Mesenchymal stem cell (in vitro differentiated cells and primary cell): Measurements from ENCODE around the gene FCHSD2.

Experiments used
- DNase-seq: peaks from one replicate; pipeline ENCODE4 v3.0.0-alpha.2; 2013
- H2AFZ ChIP-seq: one replicate; pipeline ENCODE4 v1.6.1; 2013; ENCODE audit warnings: low read depth, mild to moderate bottlenecking, control low read depth, inconsistent platforms, low read length, moderate library complexity
- H2AK5ac ChIP-seq: 2 replicates; pipeline ENCODE4 v1.6.1; 2013; ENCODE audit warnings: low read length, moderate library complexity, mild to moderate bottlenecking, inconsistent platforms; ENCODE audit not compliant: severe bottlenecking
- H2BK120ac ChIP-seq: one replicate; pipeline ENCODE4 v1.6.1; 2013; ENCODE audit warnings: low read depth, mild to moderate bottlenecking, inconsistent platforms, low read length, moderate library complexity
- H2BK12ac ChIP-seq, 2 experiments: one replicate each; pipeline ENCODE4 v1.6.1; 2013; ENCODE audit warnings: inconsistent platforms in 2 of 2, low read length in 2 of 2, mild to moderate bottlenecking in 2 of 2, moderate library complexity in 2 of 2, control low read depth in 1 of 2
- H2BK15ac ChIP-seq: one replicate; pipeline ENCODE4 v1.6.1; 2013; ENCODE audit warnings: mild to moderate bottlenecking, low read depth, inconsistent platforms; ENCODE audit not compliant: poor library complexity, severe bottlenecking
- H2BK5ac ChIP-seq: 2 replicates; pipeline ENCODE4 v1.6.1; 2013; ENCODE audit warnings: low read depth, mild to moderate bottlenecking, low read length, control low read depth, inconsistent platforms; ENCODE audit not compliant: poor library complexity, severe bottlenecking
- H3K14ac ChIP-seq, 2 experiments: one replicate each; pipeline ENCODE4 v1.6.1; 2013; ENCODE audit warnings: inconsistent platforms in 2 of 2, low read length in 2 of 2, control low read depth in 1 of 2, mild to moderate bottlenecking in 1 of 2, moderate library complexity in 1 of 2
- H3K18ac ChIP-seq, 2 experiments: one replicate each; pipeline ENCODE4 v1.6.1; 2013; ENCODE audit warnings: inconsistent platforms in 2 of 2, low read length in 2 of 2, control low read depth in 1 of 2, low read depth in 1 of 2, mild to moderate bottlenecking in 1 of 2
- H3K23ac ChIP-seq, 2 experiments: one replicate each; pipeline ENCODE4 v1.6.1; 2013; ENCODE audit warnings: inconsistent platforms in 2 of 2, low read length in 2 of 2, mild to moderate bottlenecking in 2 of 2, moderate library complexity in 2 of 2, control low read depth in 1 of 2
- H3K27ac ChIP-seq: 2 replicates; pipeline ENCODE4 v1.5.1; 2013; ENCODE audit warnings: mild to moderate bottlenecking, moderate library complexity, low read length, control low read depth, inconsistent platforms; ENCODE audit not compliant: poor library complexity, severe bottlenecking
- H3K27me3 ChIP-seq, 2 experiments: 2 replicates each; pipeline versions ENCODE4 v1.6.1 to v1.7.0; 2013; ENCODE audit warnings: low read length in 2 of 2, mild to moderate bottlenecking in 2 of 2, moderate library complexity in 2 of 2, control low read depth in 1 of 2, inconsistent platforms in 1 of 2; ENCODE audit not compliant: control insufficient read depth in 1 of 2, insufficient read depth in 1 of 2
- H3K36me3 ChIP-seq, 2 experiments: 2 replicates each; pipeline versions ENCODE4 v1.6.1 to v1.7.0; 2013; ENCODE audit warnings: low read length in 2 of 2, control low read depth in 1 of 2, inconsistent platforms in 1 of 2, low read depth in 1 of 2, mild to moderate bottlenecking in 1 of 2; ENCODE audit not compliant: insufficient read depth in 2 of 2, control insufficient read depth in 1 of 2
- H3K4ac ChIP-seq, 2 experiments: one replicate each; pipeline ENCODE4 v1.6.1; 2013; ENCODE audit warnings: inconsistent platforms in 2 of 2, low read length in 2 of 2, mild to moderate bottlenecking in 2 of 2, moderate library complexity in 2 of 2, control low read depth in 1 of 2, low read depth in 1 of 2
- H3K4me1 ChIP-seq: 2 replicates; pipeline ENCODE4 v1.6.1; 2013; ENCODE audit warnings: low read depth, low read length, control low read depth; ENCODE audit not compliant: control insufficient read depth, insufficient read depth
- H3K4me2 ChIP-seq: 2 replicates; pipeline ENCODE4 v1.6.1; 2013; ENCODE audit warnings: low read length, mild to moderate bottlenecking, inconsistent platforms; ENCODE audit not compliant: poor library complexity, severe bottlenecking
- H3K4me3 ChIP-seq, 2 experiments: 2 replicates each; pipeline versions ENCODE4 v1.5.1 to v1.7.0; 2013; ENCODE audit warnings: low read length in 2 of 2, mild to moderate bottlenecking in 2 of 2, control low read depth in 1 of 2, low read depth in 1 of 2; ENCODE audit not compliant: insufficient read depth in 1 of 2
- H3K79me1 ChIP-seq: replicated peaks from 2 replicates; pipeline ENCODE4 v1.6.1; 2013; ENCODE audit warnings: mild to moderate bottlenecking, control low read depth, low read length, inconsistent platforms; ENCODE audit not compliant: poor library complexity, severe bottlenecking
- H3K9ac ChIP-seq: 2 replicates; pipeline ENCODE4 v1.7.0; 2013; ENCODE audit warnings: mild to moderate bottlenecking, low read length, moderate library complexity
- H3K9me3 ChIP-seq: 2 replicates; pipeline ENCODE4 v1.7.0; 2013; ENCODE audit warnings: mild to moderate bottlenecking, low read length; ENCODE audit not compliant: control insufficient read depth
- H4K8ac ChIP-seq: one replicate; pipeline ENCODE4 v1.6.1; 2013; ENCODE audit warnings: inconsistent platforms, mild to moderate bottlenecking, low read length, moderate library complexity
- H4K91ac ChIP-seq: one replicate; pipeline ENCODE4 v1.6.1; 2013; ENCODE audit warnings: mild to moderate bottlenecking, low read length, inconsistent platforms
- WGBS: methylation state at CpG from one replicate; pipeline ENCODE4 v1.1.7; 2013; ENCODE audit warnings: mixed read lengths; 5-methylcytosine and 5-hydroxymethylcytosine counted together

FCHSD2 gene

GRCh38 chr11:72996959-72997358, 145.2 kb downstream of the FCHSD2 start:
- no peak overlapping the region for H2BK15ac ChIP-seq
- no peak overlapping the region for H4K8ac ChIP-seq
- H3K14ac ChIP-seq: no peak overlapping the region
- H3K9ac ChIP-seq: no peak overlapping the region
- no peak overlapping the region for H2AFZ ChIP-seq
- H4K91ac ChIP-seq: no peak overlapping the region
- peaks cover 10% of the 10 kb centered on the region for H3K79me1 ChIP-seq
- no peak overlapping the region for H3K4me2 ChIP-seq
- no peaks in the 10 kb centered on the region for H3K36me3 ChIP-seq
- no peak overlapping the region for H2BK12ac ChIP-seq
- no peak overlapping the region for H3K4ac ChIP-seq
- no peak overlapping the region for H3K27ac ChIP-seq
- DNase-seq: no peak
- 92% methylated on average over 3 of the region's 3 CpGs for WGBS
- H3K4me3 ChIP-seq: no peak overlapping the region
- no peaks in the 10 kb centered on the region for H3K4me1 ChIP-seq
- no peaks in the 10 kb centered on the region for H3K9me3 ChIP-seq
- H3K18ac ChIP-seq: no peak overlapping the region
- H2BK5ac ChIP-seq: no peak overlapping the region
- no peaks in the 10 kb centered on the region for H3K27me3 ChIP-seq
- H2BK120ac ChIP-seq: no peak overlapping the region
- no peak overlapping the region for H2AK5ac ChIP-seq
- no peak overlapping the region for H3K23ac ChIP-seq

- 55% methylated on average over 1 of the region's 1 CpG for WGBS
These were observed 152.4 kb downstream of the FCHSD2 start for GRCh38 chr11:72989727-72990126.

GRCh38 chr11:72988821-72989220, 153.3 kb downstream of the FCHSD2 start:
- Histone ChIP-seq H2BK5ac (no peak overlapping the region), H2AFZ (no peak overlapping the region), H3K18ac (no peak overlapping the region), H3K9ac (no peak overlapping the region), H3K14ac (no peak overlapping the region), H3K4ac (no peak overlapping the region), H3K27ac (no peak overlapping the region), H2AK5ac (no peak overlapping the region), H3K9me3 (no peaks in the 10 kb centered on the region), H3K27me3 (no peaks in the 10 kb centered on the region), H3K79me1 (peaks cover 13% of the 10 kb centered on the region), H3K36me3 (peaks cover 0 to 32% of the 10 kb centered on the region in 2 experiments), H2BK12ac (no peak overlapping the region), H3K4me3 (no peak overlapping the region), H2BK120ac (no peak overlapping the region), H4K8ac (no peak overlapping the region), H3K4me2 (no peak overlapping the region), H2BK15ac (no peak overlapping the region), H3K4me1 (no peaks in the 10 kb centered on the region), H3K23ac (no peak overlapping the region), H4K91ac (no peak overlapping the region)
- DNase-seq: no peak
- 97% methylated on average over 3 of the region's 3 CpGs for WGBS

More at GRCh38 chr11:72989727-72990126, 152.4 kb downstream of the FCHSD2 start:
- Histone ChIP-seq H4K8ac (no peak overlapping the region), H2BK12ac (no peak overlapping the region), H3K27ac (no peak overlapping the region), H3K36me3 (peaks cover 0 to 23% of the 10 kb centered on the region in 2 experiments), H4K91ac (no peak overlapping the region), H3K27me3 (no peaks in the 10 kb centered on the region), H3K9ac (no peak overlapping the region), H2AFZ (no peak overlapping the region), H3K9me3 (no peaks in the 10 kb centered on the region), H3K4me2 (no peak overlapping the region), H3K79me1 (peaks cover 13% of the 10 kb centered on the region), H3K23ac (no peak overlapping the region), H2BK5ac (no peak overlapping the region), H3K4ac (no peak overlapping the region), H2AK5ac (no peak overlapping the region), H2BK15ac (no peak overlapping the region), H3K4me1 (no peaks in the 10 kb centered on the region), H3K14ac (no peak overlapping the region), H2BK120ac (peak overlapping the region; percentile 5), H3K18ac (no peak overlapping the region), H3K4me3 (no peak overlapping the region)
- peak; percentile 15 for DNase-seq

- Histone ChIP-seq H2AFZ (no peak overlapping the region), H3K4ac (no peak overlapping the region), H2AK5ac (no peak overlapping the region), H2BK120ac (no peak overlapping the region), H4K8ac (no peak overlapping the region), H3K14ac (no peak overlapping the region), H3K4me1 (no peaks in the 10 kb centered on the region), H2BK15ac (no peak overlapping the region), H3K27me3 (no peaks in the 10 kb centered on the region), H3K27ac (no peak overlapping the region), H2BK5ac (no peak overlapping the region), H3K18ac (no peak overlapping the region), H3K79me1 (peaks cover 12% of the 10 kb centered on the region), H2BK12ac (no peak overlapping the region), H3K23ac (no peak overlapping the region), H4K91ac (no peak overlapping the region), H3K9ac (no peak overlapping the region), H3K36me3 (peaks cover 0 to 47% of the 10 kb centered on the region in 2 experiments), H3K4me3 (no peak overlapping the region), H3K9me3 (no peaks in the 10 kb centered on the region), H3K4me2 (no peak overlapping the region)
- DNase-seq: peak; percentile 10
These were observed 156.5 kb downstream of the FCHSD2 start for GRCh38 chr11:72985645-72986044.
